GM12891 (cell line): ENCODE data around the gene C20orf141.

Experiments used
- PAX5 ChIP-seq: IDR thresholded peaks from 2 replicates; pipeline ENCODE4 v1.6.1; 2011; ENCODE audit warnings: low read length, moderate library complexity, mild to moderate bottlenecking; ENCODE audit not compliant: insufficient read depth, severe bottlenecking
- POLR2A ChIP-seq: IDR thresholded peaks from 2 replicates; pipeline ENCODE4 v1.6.1; 2011; ENCODE audit warnings: low read depth, low read length, control low read depth
- POLR2AphosphoS5 ChIP-seq: IDR thresholded peaks from 2 replicates; pipeline ENCODE4 v1.6.1; 2011; ENCODE audit warnings: low read depth, low read length, control low read depth
- TAF1 ChIP-seq: IDR thresholded peaks from 2 replicates; pipeline ENCODE4 v1.6.1; 2011; ENCODE audit warnings: low read depth, low read length, control low read depth

DNA sequence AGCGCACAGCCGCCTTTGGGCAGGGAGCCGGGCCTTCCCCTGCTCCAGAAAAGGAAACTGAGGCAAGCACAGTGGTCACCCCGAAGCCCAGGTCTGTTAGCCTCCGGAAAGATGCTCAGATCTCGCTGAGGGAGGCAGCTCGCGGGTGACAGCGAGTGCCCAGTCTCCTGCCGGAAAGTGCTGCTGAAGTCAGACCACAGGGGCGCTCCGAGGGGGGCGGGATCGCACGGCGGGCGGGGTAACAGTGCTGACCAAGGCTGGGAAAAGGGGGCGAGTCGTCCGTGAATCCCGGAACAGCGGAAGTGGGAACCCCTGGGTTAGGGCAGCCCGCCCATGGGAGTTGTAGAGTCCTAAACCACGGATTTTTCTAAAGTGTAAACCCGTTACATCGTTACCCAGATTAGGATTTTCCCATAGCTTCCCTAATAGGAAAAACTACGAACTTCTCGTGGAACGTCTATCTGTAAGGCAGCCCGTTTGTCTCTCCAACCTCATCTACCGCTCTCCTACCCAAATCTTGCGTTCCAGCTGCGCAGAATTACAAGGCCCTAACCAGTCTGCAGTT lies 26.3 kb downstream of the C20orf141 start:
- TF ChIP-seq TAF1 (no peak), POLR2A (no peak), POLR2AphosphoS5 (no peak), PAX5 (no peak)
